GM12874 (cell line): ENCODE measurements around the gene RALGAPB.

Experiments used
- TF ChIP-seq, protein P1 (sequence below): IDR thresholded peaks from 2 replicates; pipeline ENCODE4 v1.5.1; 2011; ENCODE audit warnings: low read depth, mild to moderate bottlenecking, control low read depth, low read length, moderate library complexity; ENCODE audit not compliant: insufficient read depth

The RALGAPB gene

GRCh38 chr20:38441916-38442315, 30.7 kb upstream of the RALGAPB start:
- TF ChIP-seq, protein P1, sequence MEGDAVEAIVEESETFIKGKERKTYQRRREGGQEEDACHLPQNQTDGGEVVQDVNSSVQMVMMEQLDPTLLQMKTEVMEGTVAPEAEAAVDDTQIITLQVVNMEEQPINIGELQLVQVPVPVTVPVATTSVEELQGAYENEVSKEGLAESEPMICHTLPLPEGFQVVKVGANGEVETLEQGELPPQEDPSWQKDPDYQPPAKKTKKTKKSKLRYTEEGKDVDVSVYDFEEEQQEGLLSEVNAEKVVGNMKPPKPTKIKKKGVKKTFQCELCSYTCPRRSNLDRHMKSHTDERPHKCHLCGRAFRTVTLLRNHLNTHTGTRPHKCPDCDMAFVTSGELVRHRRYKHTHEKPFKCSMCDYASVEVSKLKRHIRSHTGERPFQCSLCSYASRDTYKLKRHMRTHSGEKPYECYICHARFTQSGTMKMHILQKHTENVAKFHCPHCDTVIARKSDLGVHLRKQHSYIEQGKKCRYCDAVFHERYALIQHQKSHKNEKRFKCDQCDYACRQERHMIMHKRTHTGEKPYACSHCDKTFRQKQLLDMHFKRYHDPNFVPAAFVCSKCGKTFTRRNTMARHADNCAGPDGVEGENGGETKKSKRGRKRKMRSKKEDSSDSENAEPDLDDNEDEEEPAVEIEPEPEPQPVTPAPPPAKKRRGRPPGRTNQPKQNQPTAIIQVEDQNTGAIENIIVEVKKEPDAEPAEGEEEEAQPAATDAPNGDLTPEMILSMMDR, result no peak

- TF ChIP-seq, protein P1, result no peak
These were observed 27.3 kb upstream of the RALGAPB start for GRCh38 chr20:38445381-38445796.

GRCh38 chr20:38445901-38446425, 26.7 kb upstream of the RALGAPB start:
- TF ChIP-seq, protein P1, result no peak

DNA sequence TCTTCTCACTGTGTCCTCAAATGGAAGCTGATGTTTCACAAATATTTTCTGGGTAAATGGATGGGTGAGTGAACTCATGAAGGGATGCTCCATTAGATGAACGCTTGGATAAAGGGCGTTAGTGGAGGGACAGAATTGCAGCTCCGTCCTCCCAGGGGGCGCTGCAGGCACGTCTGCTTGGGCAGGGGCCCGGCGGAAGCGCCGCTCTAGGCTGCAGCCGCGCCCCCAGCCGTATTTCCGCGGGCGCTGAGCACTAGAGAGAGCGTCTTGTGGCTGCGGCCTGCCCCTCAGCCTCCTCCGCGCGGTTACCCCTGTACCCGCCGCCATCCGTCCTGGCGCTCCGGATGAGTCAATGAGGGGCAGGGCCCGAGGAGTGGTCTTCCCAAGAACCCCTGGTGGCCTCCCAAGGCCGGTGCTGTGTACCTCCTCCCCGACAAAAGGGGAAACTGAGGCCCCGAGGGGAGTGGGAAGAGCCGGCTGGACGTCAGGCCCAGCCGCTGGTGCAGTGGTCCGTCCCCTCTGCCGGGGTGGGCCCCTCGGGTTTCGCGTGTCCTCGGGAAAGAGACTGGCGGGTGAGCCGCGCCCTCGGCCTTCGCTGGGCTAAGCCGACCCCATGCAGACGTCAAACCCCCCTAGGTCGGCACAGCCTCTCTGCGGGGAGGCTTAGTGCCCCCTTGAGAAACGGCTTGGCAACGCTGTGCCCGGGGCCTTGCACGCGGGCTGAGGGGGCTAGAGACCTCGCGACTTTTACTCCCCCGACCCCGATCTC, 26.0 kb upstream of the RALGAPB start:
- TF ChIP-seq, protein P1, result peak; percentile 94

- TF ChIP-seq, protein P1, result no peak
These were observed 25.4 kb upstream of the RALGAPB start for GRCh38 chr20:38447251-38447661.

DNA sequence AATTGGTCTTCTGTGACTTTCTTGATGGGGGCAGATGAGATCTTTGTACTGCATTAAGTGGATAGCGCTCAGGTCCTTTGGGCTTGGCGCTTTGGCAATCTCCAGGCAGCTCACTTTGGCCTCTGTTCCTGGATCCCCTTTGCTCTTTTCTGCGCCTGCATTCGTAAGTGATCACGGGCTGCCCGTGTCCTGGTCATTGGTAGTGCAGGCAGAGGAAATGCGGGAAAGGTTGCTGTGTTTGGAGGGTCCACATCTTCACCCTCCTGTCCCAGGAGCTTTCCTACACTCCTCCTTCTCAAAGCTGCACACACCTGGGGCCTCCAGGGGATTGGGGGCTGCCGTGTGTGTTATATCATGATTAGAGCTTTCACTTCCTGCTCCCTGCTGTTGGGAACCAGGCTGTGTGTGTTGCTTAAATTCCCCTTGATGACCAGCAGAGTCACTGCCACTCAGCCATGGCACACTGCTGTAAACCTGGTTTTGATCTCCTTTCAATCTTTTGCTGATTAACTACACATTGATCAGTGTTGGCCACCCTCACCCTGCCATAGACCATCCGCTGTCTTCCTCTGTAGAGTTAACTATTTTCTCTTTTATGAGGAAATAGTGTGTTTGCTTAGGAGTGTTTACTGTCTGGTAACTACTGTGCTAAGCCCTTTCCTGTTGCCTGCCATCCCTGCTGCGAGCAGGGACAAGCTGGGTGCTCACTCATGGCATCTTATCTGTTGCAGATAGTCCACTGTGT, 24.5 kb upstream of the RALGAPB start:
- TF ChIP-seq, protein P1, result 0 out of 2 replicates have a peak, but pooled peaks have one; percentile 1

GRCh38 chr20:38449046-38449445, 23.6 kb upstream of the RALGAPB start:
- TF ChIP-seq, protein P1, result no peak
